AG08396 (cell line): ENCODE measurements around the gene TBC1D24.
A peak's percentile ranks its signal among the peaks of the same experiment; 100 is the strongest.

Experiments
- DNase-seq: peaks from one replicate; pipeline ENCODE4 v3.0.0; 2012; ENCODE audit warnings: low spot score, mixed read lengths

TBC1D24 gene

DNA sequence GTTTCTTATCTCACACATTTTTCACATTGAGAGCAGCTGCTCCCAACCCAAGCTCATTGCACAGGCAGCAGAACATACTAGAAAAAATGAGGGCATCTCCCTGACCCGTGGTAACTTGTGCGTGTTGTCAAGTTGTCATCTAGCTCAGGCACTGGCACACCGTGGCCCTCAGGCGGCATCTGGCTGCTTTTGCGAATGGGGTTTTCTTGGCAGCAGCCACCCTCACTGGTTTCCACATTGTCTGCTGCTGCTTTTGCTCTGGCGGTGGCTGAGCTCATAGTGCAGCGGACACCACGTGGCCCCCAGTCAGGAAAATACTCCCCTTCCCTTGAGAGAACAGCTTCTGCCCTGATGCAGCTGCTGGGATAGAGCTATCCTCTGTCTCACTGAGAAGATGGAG lies 24.4 kb upstream of the TBC1D24 start:
- DNase-seq = no peak

DNA sequence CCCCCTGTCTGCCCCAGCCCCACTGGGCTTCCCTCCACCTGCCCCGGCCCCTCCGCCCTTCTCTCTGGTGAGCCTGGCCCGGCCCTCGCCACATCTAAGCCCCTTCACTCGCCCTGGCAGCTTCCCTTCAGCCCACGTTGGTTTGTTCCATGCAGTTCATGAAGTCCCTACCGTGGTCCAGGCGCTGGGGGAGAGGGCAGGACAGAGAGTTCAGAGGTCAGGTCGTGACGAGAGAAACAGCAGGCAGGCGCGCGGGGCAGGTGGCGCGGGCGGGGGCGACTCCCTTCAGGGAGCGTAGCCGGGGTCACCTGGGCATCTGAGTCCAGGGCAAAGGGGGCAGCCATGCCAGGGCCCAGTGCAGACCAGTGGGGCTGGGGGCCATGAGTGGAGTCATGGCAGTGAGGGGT lies 23.9 kb upstream of the TBC1D24 start:
- no peak for DNase-seq

DNA sequence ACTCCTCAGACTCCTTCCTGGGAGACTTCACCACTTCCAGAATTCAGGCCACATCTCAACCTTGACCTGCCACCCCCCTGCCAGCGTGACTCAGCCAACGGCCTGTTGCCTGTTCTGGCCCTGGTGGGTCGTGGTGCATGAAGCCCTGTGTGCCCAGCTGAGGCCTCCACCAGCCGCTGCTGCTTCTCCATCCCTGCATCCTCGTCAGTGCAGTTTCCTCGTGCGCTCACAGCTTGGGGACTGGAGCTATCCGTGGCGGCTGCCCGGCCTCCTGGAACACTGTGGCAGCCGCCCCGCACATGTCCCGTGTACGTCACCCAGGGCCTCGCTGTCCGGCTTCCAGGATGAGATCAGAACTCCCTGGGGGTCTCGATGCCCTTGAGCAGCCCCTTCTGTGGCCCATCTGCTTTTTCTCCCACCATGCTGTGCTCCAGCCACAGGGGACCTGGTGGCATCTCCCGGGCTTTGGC lies 23.0 kb upstream of the TBC1D24 start:
- no peak for DNase-seq

DNA sequence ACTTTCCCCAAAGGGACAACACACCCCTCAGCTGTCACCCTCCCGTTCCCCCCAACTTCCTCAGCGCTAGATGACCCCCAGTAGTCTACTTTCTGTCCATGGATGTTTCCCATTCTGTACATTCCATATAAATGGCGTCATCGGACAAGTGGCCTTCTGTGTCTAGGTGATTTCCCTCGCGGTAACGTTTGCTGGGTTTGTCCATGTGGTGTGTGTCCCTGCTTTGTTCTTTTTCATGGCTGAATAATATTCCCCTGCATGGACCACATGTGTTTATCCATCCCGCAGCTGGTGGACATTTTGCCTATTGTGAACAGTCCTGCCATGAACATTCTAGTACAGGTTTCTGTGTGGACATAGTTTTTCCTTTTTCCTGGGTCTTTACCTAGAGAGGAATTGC lies 22.3 kb upstream of the TBC1D24 start:
- no peak for DNase-seq

DNA sequence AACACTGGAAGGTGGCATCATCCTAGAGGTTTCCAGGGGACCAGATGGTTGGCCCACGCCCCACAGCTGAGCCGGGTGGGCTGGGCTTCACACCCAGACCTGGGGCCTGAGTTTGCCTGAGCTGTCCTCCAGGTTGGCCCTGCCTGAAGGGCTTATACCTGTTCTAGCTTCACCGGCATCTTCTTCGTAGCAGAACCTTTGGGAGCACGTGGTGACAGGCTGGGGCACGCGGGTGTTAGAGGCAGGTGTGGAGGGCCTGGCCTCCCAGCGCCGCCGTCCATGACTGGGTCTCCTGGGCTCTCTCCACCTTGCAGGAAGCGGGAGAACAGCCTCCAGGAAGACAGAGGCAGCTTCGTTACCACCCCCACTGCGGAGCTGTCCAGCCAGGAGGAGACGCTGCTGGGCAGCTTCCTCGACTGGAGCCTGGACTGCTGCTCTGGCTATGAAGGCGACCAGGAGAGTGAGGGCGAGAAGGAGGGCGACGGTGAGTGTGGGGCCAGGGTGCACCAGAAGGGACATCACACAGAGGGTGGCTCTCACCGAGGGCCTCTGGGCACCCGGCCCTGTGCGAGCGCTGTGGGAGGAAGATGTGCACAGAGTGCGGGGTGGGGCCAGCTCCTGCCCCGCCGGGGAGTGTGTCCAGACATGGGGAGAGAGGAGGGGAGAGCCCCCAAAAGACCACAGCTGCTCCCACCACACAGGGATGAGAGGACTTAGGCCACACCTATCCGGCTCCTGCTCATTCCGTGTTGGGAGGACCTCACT lies 19.7 kb upstream of the TBC1D24 start:
- DNase-seq = no peak

DNA sequence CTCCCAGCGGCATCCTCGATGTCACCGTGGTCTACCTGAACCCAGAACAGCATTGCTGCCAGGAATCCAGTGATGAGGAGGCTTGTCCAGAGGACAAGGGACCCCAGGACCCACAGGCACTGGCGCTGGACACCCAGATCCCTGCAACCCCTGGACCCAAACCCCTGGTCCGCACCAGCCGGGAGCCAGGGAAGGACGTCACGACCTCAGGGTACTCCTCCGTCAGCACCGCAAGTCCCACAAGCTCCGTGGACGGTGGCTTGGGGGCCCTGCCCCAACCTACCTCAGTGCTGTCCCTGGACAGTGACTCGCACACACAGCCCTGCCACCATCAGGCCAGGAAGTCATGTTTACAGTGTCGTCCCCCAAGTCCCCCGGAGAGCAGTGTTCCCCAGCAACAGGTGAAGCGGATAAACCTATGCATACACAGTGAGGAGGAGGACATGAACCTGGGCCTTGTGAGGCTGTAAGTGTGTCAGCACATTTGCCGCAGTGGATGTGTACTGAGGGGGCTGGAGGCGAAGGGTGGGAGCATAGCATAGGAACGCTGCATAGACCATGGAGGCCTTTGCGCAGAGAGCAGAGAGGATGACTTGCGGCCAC lies 18.3 kb upstream of the TBC1D24 start:
- no peak for DNase-seq

DNA sequence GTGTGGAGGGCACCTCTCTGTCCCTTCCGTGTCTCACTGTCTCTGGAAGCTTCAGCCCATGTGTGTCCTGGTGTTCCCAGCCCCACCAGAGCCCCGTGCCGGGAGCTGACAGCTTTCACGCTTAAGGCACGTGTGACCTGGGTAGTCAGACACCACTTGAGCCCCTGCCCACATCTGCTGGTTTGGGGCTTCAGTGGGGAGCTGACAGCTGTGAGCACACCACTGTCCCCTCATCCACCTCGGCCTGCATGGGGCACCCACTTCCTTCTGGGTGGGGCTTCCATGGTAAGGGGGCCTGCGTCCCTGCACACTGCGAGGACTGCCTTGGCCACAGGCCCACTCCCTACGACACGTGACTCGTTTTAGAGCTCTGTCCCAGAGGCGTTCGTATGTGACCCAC lies 17.7 kb upstream of the TBC1D24 start:
- no peak for DNase-seq

DNA sequence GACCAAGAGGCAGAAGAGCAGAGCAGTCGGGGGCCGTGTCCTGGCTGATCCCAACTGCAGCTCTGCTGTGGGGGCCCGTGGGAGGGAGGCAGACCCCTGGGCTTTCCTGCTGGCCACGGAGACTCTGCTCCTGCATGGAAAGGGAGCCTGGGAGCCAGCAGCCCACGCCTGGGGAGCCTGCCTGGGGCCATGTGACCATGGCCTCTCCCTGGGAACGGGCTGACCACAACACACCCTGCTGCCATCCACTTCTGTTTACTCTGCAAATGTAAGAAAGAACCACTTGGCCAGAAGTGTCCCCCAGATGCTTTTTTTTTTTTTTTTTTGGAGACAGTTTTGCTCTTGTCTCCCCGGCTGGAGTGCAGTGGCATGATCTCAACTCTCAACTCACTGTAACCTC lies 17.0 kb upstream of the TBC1D24 start:
- DNase-seq = no peak

DNA sequence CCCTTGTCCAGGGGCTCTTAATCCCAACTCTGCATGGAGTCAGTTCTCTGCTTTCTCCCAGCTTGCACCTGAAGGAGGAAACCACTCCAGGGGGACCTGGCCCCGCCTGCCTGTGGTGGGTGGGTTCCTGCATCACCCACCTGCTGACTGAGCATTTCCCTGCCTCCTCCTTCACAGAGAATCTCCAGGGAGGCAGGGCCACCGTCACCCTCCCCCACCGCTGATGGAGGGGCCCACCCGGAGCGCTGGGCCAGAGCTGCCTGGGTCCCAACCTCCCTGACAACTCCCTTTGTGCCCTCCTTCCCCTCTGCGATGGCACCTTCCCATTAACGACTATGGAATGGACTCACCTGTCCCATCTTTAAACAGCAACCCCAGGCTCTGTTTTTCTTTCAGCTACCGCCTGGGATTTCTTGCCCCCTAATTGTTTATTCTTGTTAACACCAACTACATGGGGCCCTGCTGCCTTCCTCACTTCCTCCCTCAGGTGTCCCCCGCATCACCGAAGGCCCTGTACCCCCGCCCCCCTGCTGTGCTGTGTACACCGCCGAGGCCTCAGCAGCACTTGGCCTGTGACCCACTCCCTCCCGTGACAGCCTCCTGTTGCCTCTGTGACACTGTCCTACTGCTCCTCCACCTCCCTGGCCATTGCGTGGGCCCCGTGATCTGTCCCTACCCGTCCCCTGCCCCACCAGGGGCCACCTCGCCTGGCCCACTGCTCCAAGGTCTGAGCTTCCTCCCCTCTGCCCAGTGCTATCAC lies 15.9 kb upstream of the TBC1D24 start:
- DNase-seq = no peak

DNA sequence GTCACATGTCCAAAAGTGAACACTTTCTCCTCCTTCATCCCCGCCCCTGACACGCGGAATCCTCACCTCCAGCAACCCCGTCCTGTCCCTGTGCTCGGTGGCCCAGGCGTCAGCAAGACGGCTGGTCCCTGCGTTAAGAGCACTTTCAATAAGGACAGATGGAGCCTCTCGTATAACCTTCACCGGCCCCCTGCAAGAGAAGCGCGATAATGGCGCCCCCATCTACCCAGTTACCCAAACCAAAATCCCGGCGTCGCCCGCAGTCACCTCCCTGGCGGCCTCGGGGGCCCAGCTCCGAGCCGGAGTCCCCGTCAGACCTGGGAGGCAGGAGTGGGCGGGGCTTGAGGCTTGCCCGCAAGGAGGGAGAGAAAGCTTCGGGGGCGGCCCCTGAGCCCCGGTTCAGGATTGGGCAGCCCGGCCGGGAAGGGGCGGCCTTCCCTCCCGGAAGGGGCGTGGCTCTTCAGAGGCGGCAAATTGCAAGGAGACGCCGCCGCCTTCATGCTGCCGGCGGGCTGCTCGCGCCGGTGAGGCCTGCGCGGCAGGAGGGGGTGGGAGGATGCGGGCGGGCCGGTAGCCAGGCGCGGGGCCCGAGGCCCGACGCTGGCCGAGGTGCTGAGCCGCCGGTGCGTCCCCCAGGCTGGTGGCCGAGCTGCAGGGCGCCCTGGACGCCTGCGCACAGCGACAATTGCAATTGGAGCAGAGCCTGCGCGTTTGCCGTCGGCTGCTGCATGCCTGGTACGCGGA lies 15.1 kb upstream of the TBC1D24 start, which contains the start of gene TEDC2:
Gene TEDC2 (plus strand): TSS at position 463 of the 744 bp plus-strand sequence. CDS start 36 bp downstream, at position 499.
- peak; percentile 99 for DNase-seq

DNA sequence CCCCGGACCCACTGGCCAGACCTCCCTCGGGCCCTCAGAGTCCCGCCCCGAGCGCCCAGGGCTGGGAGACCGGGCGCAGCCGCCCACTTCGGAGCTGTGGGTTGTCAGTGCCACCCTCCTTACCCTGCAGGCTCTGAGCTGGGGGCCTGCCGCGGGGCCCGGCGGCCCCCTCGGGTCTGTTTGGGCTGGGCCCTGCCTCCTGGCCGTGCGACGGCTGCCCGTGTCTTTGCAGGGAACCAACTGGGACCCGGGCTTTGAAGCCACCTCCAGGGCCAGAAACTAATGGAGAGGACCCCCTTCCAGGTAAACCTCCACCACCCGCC lies 14.6 kb upstream of the TBC1D24 start:
- no peak for DNase-seq

DNA sequence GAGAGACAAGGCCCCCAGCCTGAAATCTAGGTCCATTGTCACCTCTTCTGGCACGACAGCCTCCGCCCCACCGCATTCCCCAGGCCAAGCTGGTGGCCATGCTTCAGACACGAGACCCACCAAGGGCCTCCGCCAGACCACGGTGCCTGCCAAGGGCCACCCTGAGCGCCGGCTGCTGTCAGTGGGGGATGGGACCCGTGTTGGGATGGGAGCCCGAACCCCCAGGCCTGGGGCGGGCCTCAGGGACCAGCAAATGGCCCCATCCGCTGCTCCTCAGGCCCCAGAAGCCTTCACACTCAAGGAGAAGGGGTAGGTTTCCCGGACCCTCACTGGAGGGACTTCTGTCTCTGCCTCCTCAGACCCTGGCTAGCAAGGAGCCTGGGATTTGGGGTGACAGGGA lies 14.0 kb upstream of the TBC1D24 start:
- DNase-seq = no peak

DNA sequence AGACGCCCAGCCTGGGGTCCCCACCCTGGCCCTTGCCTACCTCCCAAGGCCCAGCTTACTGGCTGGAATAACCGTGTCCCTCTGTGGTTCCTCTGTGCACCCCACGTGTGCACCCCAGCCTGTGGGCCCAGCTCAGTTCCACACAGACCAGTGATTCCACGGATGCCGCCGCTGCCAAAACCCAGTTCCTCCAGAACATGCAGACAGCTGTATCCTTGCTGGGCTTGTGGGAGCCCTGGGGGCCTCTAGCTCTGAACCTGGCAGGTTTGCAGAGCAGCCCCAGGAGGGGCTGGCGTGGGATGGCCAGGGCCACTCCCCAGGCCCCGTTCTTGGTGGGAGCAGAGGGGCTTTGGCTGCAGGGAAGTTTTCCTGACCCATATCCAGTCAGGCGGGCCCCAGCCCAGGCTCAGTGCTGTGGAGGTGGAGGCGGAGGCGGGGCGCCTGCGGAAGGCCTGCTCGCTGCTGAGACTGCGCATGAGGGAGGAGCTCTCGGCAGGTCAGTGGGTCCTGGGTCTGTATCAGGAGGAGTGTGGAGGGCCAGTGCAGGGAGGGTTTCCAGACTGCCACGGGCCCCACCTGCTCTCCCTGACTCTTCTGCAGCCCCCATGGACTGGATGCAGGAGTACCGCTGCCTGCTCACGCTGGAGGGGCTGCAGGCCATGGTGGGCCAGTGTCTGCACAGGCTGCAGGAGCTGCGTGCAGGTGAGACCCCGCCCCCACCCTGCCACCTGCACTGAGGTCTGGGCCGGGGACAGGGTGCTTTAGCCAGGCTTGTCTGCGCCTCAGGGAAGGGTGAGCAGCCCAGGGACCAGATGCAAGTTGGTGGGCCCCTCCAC lies 12.7 kb upstream of the TBC1D24 start:
- no peak for DNase-seq

DNA sequence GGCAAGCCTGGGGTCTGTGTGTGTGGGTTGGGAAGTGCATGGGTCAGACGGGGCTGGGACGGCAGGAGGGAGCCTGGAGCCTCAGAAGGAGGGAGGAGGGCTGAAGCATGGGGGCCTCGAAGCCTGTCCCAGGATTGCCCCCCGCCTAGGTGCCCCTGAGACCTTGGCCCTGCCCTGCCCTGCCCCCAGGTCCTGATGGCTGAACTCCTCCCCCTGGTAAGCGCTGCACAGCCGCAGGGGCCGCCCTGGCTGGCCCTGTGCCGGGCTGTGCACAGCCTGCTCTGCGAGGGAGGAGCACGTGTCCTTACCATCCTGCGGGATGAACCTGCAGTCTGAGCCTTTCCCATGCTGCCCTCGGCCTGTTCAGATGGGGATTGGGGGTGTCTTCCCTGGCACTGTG lies 10.6 kb upstream of the TBC1D24 start:
- no peak for DNase-seq

DNA sequence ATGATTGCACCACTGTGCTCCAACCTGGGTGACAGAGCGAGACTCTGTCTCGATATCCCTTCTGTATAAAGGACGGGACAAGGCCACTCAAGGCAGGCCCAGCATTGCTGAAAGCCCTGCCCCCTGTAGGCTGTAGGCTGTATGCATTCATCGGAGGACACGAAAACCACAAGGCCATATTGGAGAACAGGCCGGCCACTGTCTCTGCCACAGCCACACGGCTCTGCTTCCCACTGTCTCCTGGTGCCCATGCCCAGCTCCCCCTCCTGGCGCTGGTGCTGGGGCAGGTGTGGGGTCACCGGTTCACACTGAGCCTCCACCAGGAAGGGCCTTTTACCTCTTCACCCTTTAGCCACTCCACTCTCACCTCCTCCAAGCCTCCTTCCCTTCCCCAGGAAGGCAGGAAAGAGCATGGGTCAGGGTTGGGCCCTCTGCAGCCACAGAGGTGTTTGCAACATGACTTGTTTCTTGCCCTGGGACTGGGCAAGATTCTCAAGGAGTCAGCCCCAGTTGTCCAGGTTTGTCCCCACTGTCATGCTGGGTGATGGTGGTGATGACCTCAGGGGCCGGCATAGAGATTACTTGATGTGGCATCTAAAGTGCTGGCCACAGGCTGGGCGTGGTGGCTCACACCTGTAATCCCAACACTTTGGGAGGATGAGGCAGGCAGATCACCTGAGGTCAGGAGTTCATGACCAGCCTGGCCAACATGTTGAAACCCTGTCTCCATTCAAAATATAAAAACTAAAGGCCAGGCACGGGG lies 9.1 kb upstream of the TBC1D24 start:
- DNase-seq = no peak

DNA sequence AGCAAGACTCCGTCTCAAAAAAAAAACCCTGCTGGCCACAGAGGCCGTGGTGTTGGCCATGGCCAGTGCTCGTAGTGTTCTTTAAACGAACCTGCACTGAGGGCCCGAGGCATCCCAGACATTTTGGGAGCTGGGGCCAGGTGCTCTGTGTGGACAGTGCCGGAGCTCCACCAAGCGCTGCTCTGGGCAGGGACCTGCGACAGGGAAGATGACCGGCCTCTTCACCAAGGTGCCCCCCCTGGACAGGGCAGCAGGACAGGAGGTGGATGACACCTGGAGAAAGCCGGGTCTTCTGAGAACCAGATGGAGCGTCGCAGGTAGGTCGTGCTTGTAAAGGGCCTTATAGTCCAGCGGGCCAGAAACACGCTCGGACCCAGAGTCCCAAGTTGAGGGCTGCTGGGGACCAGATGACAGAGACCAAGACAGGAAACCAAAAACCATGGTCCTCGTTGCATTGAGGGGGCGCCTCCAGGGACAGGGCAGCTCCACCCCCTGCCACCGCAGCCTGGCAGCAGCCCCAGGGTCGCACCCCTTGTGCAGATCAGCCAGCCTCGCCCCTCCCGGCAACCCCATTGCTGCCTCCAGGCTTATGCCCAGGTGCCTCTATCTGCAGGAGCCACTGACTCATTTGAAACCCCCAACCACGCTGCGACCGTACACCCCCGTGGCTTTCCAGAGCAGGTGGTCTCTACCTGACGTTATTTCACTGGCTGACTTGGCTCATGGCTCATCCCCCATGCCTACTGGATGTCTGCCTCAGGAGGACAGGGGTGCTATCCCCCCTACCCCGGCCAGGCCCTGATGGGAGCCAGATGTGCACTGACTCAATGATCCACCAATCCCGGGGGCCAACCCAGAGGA lies 8.0 kb upstream of the TBC1D24 start:
- no peak for DNase-seq

DNA sequence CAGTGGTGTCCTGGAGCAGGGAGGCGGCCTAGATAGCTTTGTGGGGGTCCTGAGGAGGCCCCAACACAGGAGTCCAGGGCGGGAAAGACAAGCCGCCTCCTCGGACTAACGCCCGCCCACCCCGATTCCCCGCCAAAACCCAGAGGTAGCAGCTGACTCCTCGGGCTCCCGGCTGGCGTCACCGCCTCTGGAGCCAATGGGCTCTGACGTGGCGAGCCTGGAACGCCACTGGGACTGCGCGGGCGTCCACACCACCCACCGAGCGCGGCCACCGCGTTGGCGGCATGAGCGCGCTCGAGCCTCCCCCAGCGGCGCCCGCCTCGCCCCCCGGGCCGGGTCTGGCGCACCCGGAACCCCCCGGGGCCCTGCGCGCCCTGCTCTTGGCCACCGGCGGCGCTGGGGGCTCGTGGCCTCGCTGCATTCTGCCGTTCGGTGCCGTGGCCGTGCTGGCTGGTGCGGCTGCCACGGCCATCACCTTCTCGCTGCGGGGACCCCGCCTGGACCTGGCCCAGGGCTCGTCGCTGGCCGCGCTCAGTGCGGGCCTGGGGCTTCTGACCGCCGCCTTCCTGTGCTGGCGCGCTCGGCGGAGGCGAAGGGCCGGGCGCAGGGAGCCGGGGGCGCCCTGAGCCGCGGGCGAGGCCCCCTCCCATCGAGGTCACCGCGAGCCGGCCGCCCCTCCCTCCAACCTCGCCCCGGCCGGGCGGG lies 7.2 kb upstream of the TBC1D24 start:
- peak; percentile 93 for DNase-seq

DNA sequence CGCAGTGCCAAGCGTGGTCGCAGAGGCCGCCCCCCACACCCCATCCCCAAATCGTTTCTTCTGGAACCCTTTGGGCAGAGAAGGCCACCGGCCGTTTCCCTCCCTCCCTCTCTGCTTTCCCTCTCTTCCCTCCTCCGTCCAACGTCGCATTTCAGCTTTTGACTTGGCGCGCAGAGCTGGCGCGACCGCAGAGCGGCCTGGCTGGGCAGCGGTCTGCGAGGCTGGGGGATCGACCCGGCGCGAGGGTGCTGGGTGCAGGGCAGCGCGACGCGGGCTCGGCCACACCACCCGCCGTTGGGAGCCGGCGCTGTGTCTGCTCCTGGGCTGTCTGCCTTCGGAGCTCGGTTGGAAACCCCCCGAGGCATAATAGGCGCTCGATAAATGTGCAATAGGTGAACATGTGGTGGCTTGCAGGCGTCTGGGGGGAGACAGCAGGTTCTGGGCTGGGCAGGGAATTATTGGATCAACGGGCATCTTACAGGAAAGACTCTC lies 6.6 kb upstream of the TBC1D24 start:
- DNase-seq = peak; percentile 56
